ENCODE measurements around the gene KIF16B.

The KIF16B gene

GRCh38 chr20:16230402-16230801, 342.8 kb downstream of the KIF16B start:
- TF ChIP-seq FOXP2 (optimal IDR thresholded peaks at IDR 0.05; ENCODE audit: borderline replicate concordance, extremely low read depth, extremely low read length, insufficient read depth) (no peak), TAF1 (IDR thresholded peaks at IDR 0.05; ENCODE audit: borderline replicate concordance, insufficient read depth, low read length) (no peak), SIN3A (IDR thresholded peaks at IDR 0.05; ENCODE audit: borderline replicate concordance, insufficient read depth, low read length) (no peak), POLR2AphosphoS5 (IDR thresholded peaks at IDR 0.05; ENCODE audit: low read depth, low read length) (no peak), REST (IDR thresholded peaks at IDR 0.05; ENCODE audit: insufficient read depth in 1 of 2, low read depth in 2 of 2, low read length in 2 of 2) (no peak)

GRCh38 chr20:16229813-16230212, 343.4 kb downstream of the KIF16B start:
- TF ChIP-seq SIN3A (IDR thresholded peaks at IDR 0.05; ENCODE audit: borderline replicate concordance, insufficient read depth, low read length) (no peak), POLR2AphosphoS5 (IDR thresholded peaks at IDR 0.05; ENCODE audit: low read depth, low read length) (no peak), TAF1 (IDR thresholded peaks at IDR 0.05; ENCODE audit: borderline replicate concordance, insufficient read depth, low read length) (no peak), REST (IDR thresholded peaks at IDR 0.05; ENCODE audit: insufficient read depth in 1 of 2, low read depth in 2 of 2, low read length in 2 of 2) (no peak), FOXP2 (optimal IDR thresholded peaks at IDR 0.05; ENCODE audit: borderline replicate concordance, extremely low read depth, extremely low read length, insufficient read depth) (no peak)

- TF ChIP-seq SIN3A (IDR thresholded peaks at IDR 0.05; ENCODE audit: borderline replicate concordance, insufficient read depth, low read length) (no peak), TAF1 (IDR thresholded peaks at IDR 0.05; ENCODE audit: borderline replicate concordance, insufficient read depth, low read length) (no peak), POLR2AphosphoS5 (IDR thresholded peaks at IDR 0.05; ENCODE audit: low read depth, low read length) (no peak), REST (IDR thresholded peaks at IDR 0.05; ENCODE audit: insufficient read depth in 1 of 2, low read depth in 2 of 2, low read length in 2 of 2) (no peak), FOXP2 (optimal IDR thresholded peaks at IDR 0.05; ENCODE audit: borderline replicate concordance, extremely low read depth, extremely low read length, insufficient read depth) (no peak)
Measured at GRCh38 chr20:16228722-16229121, 344.5 kb downstream of the KIF16B start.

GRCh38 chr20:16224836-16225235, 348.4 kb downstream of the KIF16B start:
- no peak for TF ChIP-seq FOXP2 (optimal IDR thresholded peaks at IDR 0.05; ENCODE audit: borderline replicate concordance, extremely low read depth, extremely low read length, insufficient read depth)
- no peak for TF ChIP-seq TAF1 (IDR thresholded peaks at IDR 0.05; ENCODE audit: borderline replicate concordance, insufficient read depth, low read length)
- TF ChIP-seq REST (IDR thresholded peaks at IDR 0.05; ENCODE audit: insufficient read depth in 1 of 2, low read depth in 2 of 2, low read length in 2 of 2) = no peak

GRCh38 chr20:16222859-16223411, 350.3 kb downstream of the KIF16B start:
- no peak for TF ChIP-seq SIN3A (IDR thresholded peaks at IDR 0.05; ENCODE audit: borderline replicate concordance, insufficient read depth, low read length)
- TF ChIP-seq TAF1 (IDR thresholded peaks at IDR 0.05; ENCODE audit: borderline replicate concordance, insufficient read depth, low read length) = no peak
- TF ChIP-seq FOXP2 (optimal IDR thresholded peaks at IDR 0.05; ENCODE audit: borderline replicate concordance, extremely low read depth, extremely low read length, insufficient read depth) = no peak
